OCI-LY1 (cell line): ENCODE measurements around the gene RBKS.

Experiments used
- EZH2 ChIP-seq: fragments of 200-600 bp; sonication (generic), shearing (Covaris generic); IDR thresholded peaks from 2 replicates; pipeline ENCODE4 v1.8.0; 2017; ENCODE audit warnings: borderline replicate concordance, mixed run types, mild to moderate bottlenecking, antibody characterized with exemption, low read length, moderate library complexity, mixed read lengths
- TF ChIP-seq, protein P1 (sequence below): fragments of 200-600 bp; sonication (generic), shearing (Covaris generic); IDR thresholded peaks from 2 replicates; pipeline ENCODE4 v1.5.1; 2017; ENCODE audit warnings: mild to moderate bottlenecking, antibody characterized with exemption, low read length, moderate library complexity, mixed read lengths

DNA sequence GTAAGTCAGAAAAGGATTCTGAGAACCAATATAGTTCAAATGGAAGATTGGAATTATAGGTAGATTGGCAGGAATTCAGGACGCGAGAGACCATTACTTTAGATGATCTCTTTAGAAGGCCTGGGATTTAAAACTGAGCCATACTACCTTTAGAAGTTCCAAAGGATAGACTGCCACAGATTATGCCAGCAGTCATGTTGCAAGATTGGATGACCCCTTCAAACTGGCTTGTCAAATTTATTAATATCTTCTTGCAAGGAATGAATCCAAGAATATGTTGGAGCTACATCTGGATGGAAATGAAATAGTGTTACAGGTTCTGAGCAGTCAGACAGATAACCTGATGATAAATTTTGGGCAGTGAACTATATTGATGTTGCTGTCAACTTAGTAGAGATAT lies 22.3 kb upstream of the RBKS start:
- TF ChIP-seq, protein P1, sequence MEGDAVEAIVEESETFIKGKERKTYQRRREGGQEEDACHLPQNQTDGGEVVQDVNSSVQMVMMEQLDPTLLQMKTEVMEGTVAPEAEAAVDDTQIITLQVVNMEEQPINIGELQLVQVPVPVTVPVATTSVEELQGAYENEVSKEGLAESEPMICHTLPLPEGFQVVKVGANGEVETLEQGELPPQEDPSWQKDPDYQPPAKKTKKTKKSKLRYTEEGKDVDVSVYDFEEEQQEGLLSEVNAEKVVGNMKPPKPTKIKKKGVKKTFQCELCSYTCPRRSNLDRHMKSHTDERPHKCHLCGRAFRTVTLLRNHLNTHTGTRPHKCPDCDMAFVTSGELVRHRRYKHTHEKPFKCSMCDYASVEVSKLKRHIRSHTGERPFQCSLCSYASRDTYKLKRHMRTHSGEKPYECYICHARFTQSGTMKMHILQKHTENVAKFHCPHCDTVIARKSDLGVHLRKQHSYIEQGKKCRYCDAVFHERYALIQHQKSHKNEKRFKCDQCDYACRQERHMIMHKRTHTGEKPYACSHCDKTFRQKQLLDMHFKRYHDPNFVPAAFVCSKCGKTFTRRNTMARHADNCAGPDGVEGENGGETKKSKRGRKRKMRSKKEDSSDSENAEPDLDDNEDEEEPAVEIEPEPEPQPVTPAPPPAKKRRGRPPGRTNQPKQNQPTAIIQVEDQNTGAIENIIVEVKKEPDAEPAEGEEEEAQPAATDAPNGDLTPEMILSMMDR, result no peak
- TF ChIP-seq EZH2, result no peak
